ENCODE measurements around the gene G6PC3. TPM values are rescaled to one million over a fixed set of nuclear protein-coding genes. Genes with fewer than 3 reads are reported as not detected.
"Not testable (repeated sequence)": the region's sequence is repeated elsewhere in the genome, so short reads cannot be mapped to it uniquely, and the experiment has no call there.

G6PC3 gene
- polyA plus RNA-seq, 4 donors = 17.6 to 69.2 (median 39.3) TPM

DNA sequence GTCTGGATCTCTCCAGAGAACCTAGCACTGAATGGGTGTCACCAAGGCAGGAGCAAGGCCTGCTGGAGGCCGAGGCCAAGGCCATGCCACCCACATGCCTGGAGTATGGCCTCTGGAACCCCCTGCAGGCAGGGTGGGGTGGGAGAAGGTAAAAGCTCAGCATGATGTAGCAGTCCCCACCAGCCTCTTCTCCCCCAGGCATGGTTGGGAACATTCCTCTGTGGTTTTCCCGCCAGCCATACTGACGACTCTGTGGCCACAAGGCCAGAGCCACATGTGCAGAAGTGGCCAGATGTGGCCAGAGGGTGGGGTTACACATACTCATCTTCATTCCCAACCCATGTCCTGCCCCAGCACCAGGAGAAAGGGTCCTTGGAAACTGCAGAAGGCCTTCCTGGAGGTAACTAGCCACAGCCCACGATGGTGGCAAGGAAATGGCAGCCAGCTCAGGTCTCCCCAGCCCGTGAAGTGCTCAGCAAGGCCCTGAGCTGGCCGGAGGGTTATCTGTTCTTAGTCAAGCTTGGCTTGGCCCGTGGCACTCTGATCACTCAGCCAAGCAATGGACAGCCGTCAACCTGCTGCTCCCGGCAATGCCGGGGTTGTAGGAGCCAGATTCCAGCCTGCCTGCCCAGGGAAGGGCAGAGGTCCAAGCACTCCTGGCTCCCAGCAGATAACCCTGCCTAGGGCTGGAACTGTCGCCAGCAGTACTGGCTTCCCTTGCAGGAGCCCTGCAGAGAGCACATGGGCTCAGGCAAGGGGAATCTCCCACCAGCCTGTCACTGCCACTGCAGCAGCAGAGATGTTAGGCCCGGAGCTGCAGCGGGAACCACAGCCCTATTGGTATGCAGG, 26.8 kb downstream of the G6PC3 start:
- Histone ChIP-seq H3K36me3 (ENCODE audit: control insufficient read depth in 3 of 3, insufficient read depth in 2 of 3, low read depth in 1 of 3, low read length in 3 of 3) (peaks cover 2 to 55% (median 2%) of the 10 kb centered on the region in 3 donors), H3K9me3 (ENCODE audit: control insufficient read depth in 2 of 2, insufficient read depth in 1 of 2, low read depth in 1 of 2, low read length in 1 of 2) (no peaks in the 10 kb centered on the region), H3K27me3 (ENCODE audit: control insufficient read depth in 3 of 3, insufficient read depth in 3 of 3, low read length in 3 of 3) (no peaks in the 10 kb centered on the region), H3K4me3 (ENCODE audit: low read depth in 1 of 3, low read length in 3 of 3) (no peak overlapping the region), H3K4me1 (ENCODE audit: control insufficient read depth in 3 of 3, insufficient read depth in 2 of 3, low read depth in 1 of 3, low read length in 2 of 3) (peaks cover 0 to 33% (median 0%) of the 10 kb centered on the region in 3 donors), H3K27ac (ENCODE audit: low read depth in 1 of 3, low read length in 2 of 3) (peak overlapping the region in 2 of 3 donors; percentile 61 to 92)
- DNase-seq = no peak
- FAIRE-seq = no peak
- WGBS, 3 donors = 67 to 72% (median 70%) methylated on average over 12 to 13 of the region's 13 CpGs

DNA sequence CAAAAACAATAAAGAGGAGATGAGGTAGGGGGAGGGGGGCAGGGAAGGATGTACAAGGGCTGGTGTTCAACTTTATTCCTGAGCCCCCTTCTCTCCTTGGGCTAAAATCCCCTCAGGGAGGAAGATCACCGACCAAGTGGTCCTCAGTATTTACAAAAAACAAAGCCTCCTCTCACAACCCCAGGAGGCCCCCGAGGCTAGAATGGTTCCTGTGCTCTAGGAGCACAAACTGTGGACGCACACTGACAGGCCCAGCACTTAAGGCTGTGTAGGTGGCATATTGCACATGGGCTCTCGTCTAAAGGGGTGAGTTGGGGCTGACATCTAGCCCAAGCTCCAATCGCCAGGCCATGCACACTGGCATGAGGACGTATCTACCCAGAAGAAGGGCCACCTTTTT, 31.3 kb downstream of the G6PC3 start:
- not testable (repeated sequence) for FAIRE-seq; H3K27ac ChIP-seq (ENCODE audit: low read depth in 1 of 3, low read length in 2 of 3); H3K27me3 ChIP-seq (ENCODE audit: control insufficient read depth in 3 of 3, insufficient read depth in 3 of 3, low read length in 3 of 3); DNase-seq; H3K9me3 ChIP-seq (ENCODE audit: control insufficient read depth in 2 of 2, insufficient read depth in 1 of 2, low read depth in 1 of 2, low read length in 1 of 2); H3K4me3 ChIP-seq (ENCODE audit: low read depth in 1 of 3, low read length in 3 of 3)
- Histone ChIP-seq H3K4me1 (ENCODE audit: control insufficient read depth in 3 of 3, insufficient read depth in 2 of 3, low read depth in 1 of 3, low read length in 2 of 3) (peaks cover 0 to 11% (median 0%) of the 10 kb centered on the region in 3 donors), H3K36me3 (ENCODE audit: control insufficient read depth in 3 of 3, insufficient read depth in 2 of 3, low read depth in 1 of 3, low read length in 3 of 3) (peaks cover 0 to 68% (median 0%) of the 10 kb centered on the region in 3 donors)
- 83 to 86% (median 85%) methylated on average over 4 to 6 of the region's 6 CpGs for WGBS, 3 donors

DNA sequence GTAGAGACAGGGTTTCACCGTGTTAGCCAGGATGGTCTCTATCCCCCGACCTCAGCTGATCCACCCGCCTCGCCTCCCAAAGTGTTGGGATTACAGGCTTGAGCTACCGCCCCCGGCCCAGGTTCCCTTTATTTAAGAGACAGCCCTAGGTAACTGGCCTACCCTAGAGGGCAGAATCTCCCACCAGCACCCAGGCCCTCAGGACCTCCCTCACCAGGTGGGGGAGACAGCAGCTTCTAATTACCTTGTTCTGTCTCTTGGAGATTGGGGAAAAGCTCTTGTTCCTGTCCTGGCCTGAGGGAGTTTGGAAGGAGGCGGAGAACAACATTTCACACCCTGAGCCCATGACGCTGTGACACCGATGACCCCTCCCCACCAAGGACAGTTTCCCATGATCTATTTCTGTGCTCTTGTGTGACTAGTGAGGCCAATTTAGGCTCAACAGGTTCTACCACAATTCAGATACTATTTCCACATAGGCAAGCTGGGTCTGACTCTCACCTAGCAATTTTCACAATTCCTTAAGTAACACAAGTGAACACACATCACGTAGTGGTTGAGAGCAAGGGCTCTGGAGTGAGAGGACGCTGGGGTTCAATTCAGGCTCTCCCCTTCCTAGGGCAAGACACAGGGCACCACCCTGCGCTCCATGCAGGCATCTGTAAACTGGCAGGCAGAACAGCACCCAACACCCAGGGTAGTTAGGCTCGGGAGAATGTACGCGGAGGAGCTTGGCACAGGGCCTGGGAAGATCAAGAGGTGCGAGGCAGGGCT, 32.5 kb downstream of the G6PC3 start:
- Histone ChIP-seq H3K27ac (ENCODE audit: low read depth in 1 of 3, low read length in 2 of 3) (no peak overlapping the region), H3K4me3 (ENCODE audit: low read depth in 1 of 3, low read length in 3 of 3) (no peak overlapping the region), H3K36me3 (ENCODE audit: control insufficient read depth in 3 of 3, insufficient read depth in 2 of 3, low read depth in 1 of 3, low read length in 3 of 3) (peaks cover 0 to 64% (median 0%) of the 10 kb centered on the region in 3 donors), H3K27me3 (ENCODE audit: control insufficient read depth in 3 of 3, insufficient read depth in 3 of 3, low read length in 3 of 3) (no peaks in the 10 kb centered on the region), H3K9me3 (ENCODE audit: control insufficient read depth in 2 of 2, insufficient read depth in 1 of 2, low read depth in 1 of 2, low read length in 1 of 2) (no peaks in the 10 kb centered on the region), H3K4me1 (ENCODE audit: control insufficient read depth in 3 of 3, insufficient read depth in 2 of 3, low read depth in 1 of 3, low read length in 2 of 3) (peaks cover 0 to 6% (median 0%) of the 10 kb centered on the region in 3 donors)
- DNase-seq (no peak), FAIRE-seq (no peak)
- 86 to 91% (median 90%) methylated on average over 16 of the region's 16 CpGs for WGBS, 3 donors

DNA sequence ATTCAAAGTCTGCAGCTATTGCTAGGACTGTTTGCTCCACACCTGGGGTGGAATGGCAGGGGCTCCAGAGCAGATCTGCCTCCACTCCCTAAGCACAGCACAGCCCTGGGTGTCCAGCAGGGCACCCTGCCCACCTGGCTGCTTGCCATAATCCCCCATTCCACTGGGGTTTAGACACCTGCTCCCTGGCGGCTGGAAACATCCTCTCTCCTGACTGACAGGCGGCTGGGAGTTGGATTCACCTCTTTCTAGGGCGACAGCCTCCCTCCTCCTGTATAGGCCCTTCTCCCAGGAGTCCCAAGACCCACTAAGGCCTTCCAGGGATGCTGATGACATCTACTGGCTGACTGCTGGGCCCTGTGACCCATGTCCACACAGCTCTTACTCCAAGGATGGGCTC, 34.9 kb downstream of the G6PC3 start:
- Histone ChIP-seq H3K4me1 (ENCODE audit: control insufficient read depth in 3 of 3, insufficient read depth in 2 of 3, low read depth in 1 of 3, low read length in 2 of 3) (peaks cover 0 to 29% (median 0%) of the 10 kb centered on the region in 3 donors), H3K36me3 (ENCODE audit: control insufficient read depth in 3 of 3, insufficient read depth in 2 of 3, low read depth in 1 of 3, low read length in 3 of 3) (peaks cover 0 to 72% (median 0%) of the 10 kb centered on the region in 3 donors), H3K9me3 (ENCODE audit: control insufficient read depth in 2 of 2, insufficient read depth in 1 of 2, low read depth in 1 of 2, low read length in 1 of 2) (no peaks in the 10 kb centered on the region), H3K4me3 (ENCODE audit: low read depth in 1 of 3, low read length in 3 of 3) (no peak overlapping the region), H3K27me3 (ENCODE audit: control insufficient read depth in 3 of 3, insufficient read depth in 3 of 3, low read length in 3 of 3) (no peaks in the 10 kb centered on the region), H3K27ac (ENCODE audit: low read depth in 1 of 3, low read length in 2 of 3) (no peak overlapping the region)
- DNase-seq (no peak), FAIRE-seq (no peak)
- 78 to 92% (median 84%) methylated on average over 3 of the region's 3 CpGs for WGBS, 3 donors

DNA sequence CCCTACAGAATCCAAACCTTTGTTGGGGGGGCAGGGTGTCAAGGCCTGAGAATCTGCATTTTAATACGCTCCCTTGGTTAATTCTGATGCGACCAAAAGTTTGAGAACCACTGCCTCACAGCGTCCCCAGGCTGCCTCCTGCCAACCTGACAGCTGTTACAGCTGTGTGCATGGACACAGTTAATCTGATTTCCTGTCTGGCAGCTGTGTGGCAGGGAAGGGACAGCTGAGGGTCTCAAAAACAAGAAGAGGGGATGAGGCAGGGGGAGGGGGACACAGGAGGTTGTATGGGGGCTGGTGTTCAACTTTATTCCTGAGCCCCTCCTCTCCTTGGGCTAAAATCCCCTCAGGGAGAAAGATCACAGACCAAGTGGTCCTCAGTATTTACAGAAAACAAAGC, 35.4 kb downstream of the G6PC3 start:
- no peaks in the 10 kb centered on the region for H3K9me3 ChIP-seq (ENCODE audit: control insufficient read depth in 2 of 2, insufficient read depth in 1 of 2, low read depth in 1 of 2, low read length in 1 of 2)
- H3K4me3 ChIP-seq (ENCODE audit: low read depth in 1 of 3, low read length in 3 of 3) = no peak overlapping the region
- peaks cover under 1 to 33% (median 2%) of the 10 kb centered on the region in 3 donors for H3K4me1 ChIP-seq (ENCODE audit: control insufficient read depth in 3 of 3, insufficient read depth in 2 of 3, low read depth in 1 of 3, low read length in 2 of 3)
- H3K27ac ChIP-seq (ENCODE audit: low read depth in 1 of 3, low read length in 2 of 3) = no peak overlapping the region
- DNase-seq (no peak), FAIRE-seq (no peak)
- 53 to 60% (median 57%) methylated on average over 3 of the region's 3 CpGs for WGBS, 3 donors
- no peaks in the 10 kb centered on the region for H3K27me3 ChIP-seq (ENCODE audit: control insufficient read depth in 3 of 3, insufficient read depth in 3 of 3, low read length in 3 of 3)
- peaks cover 0 to 76% (median 0%) of the 10 kb centered on the region in 3 donors for H3K36me3 ChIP-seq (ENCODE audit: control insufficient read depth in 3 of 3, insufficient read depth in 2 of 3, low read depth in 1 of 3, low read length in 3 of 3)

DNA sequence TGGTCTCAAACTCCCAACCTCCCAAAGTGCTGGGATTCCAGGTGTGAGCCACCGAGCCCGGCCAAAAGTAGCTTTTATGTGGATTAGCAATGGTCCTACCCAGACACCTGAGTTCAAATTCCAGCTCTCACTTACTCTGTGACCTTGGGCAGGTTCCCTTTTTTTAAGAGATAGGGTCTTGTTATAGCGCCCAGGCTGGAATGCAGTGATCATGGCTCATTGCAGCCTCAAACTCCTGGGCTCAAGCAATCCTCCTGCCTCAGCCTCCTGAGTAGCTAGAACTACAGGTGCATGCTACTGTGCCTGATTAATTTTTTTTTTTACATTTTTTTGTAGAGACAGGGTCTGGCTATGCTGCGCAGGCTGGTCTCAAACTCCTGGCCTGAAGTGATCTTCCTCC, 36.3 kb downstream of the G6PC3 start:
- no peaks in the 10 kb centered on the region for H3K9me3 ChIP-seq (ENCODE audit: control insufficient read depth in 2 of 2, insufficient read depth in 1 of 2, low read depth in 1 of 2, low read length in 1 of 2)
- H3K27ac ChIP-seq (ENCODE audit: low read depth in 1 of 3, low read length in 2 of 3) = no peak overlapping the region
- WGBS, 3 donors = 82 to 87% (median 86%) methylated on average over 4 of the region's 4 CpGs
- H3K27me3 ChIP-seq (ENCODE audit: control insufficient read depth in 3 of 3, insufficient read depth in 3 of 3, low read length in 3 of 3) = no peaks in the 10 kb centered on the region
- FAIRE-seq = no peak
- H3K4me3 ChIP-seq (ENCODE audit: low read depth in 1 of 3, low read length in 3 of 3) = no peak overlapping the region
- H3K4me1 ChIP-seq (ENCODE audit: control insufficient read depth in 3 of 3, insufficient read depth in 2 of 3, low read depth in 1 of 3, low read length in 2 of 3) = peaks cover 2 to 41% (median 6%) of the 10 kb centered on the region in 3 donors
- peaks cover 0 to 75% (median 0%) of the 10 kb centered on the region in 3 donors for H3K36me3 ChIP-seq (ENCODE audit: control insufficient read depth in 3 of 3, insufficient read depth in 2 of 3, low read depth in 1 of 3, low read length in 3 of 3)
- no peak for DNase-seq

DNA sequence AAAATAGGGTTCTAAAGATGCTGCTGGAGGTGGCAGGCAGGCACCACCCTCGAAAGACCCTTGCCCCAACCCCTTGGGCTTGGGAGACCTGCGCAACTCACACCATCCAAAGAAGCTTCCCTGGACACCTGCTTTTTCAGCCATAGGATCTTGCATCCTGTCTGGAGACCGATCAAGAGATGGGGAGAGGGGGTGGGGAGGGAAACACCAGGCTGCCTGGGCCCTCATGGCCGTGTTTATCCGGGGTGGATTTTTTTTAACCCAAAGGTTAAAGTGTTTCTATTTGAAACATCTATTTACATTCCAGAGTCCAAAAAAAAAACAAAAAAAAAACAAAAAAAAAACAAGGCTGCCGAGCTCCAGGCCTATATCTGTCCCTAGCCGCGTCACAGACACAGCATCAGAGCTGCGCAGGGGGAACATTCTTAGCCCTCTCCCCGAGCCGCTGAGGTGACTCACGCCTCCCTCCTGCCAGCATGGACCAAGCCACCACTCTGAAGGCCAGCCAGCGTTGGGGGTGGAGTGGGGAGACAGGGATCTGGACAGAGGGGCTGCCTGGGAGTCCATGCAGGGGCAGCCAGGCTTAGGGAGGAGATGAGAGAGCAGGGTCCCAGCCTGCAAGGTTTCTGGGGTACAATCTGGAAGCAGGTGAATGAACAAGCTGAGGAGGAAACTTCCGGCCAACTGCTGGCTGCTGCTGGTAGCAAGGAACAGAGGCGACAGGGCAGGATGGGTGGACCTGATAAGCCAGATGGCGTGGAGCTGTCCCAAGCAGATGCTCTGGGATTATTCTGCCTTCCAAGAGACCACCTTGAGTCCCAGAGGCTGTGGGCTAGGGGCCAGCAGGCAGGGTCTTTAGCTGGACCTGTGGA, 38.1 kb downstream of the G6PC3 start:
- no peak for FAIRE-seq
- peaks cover 2 to 51% (median 10%) of the 10 kb centered on the region in 3 donors for H3K4me1 ChIP-seq (ENCODE audit: control insufficient read depth in 3 of 3, insufficient read depth in 2 of 3, low read depth in 1 of 3, low read length in 2 of 3)
- H3K9me3 ChIP-seq (ENCODE audit: control insufficient read depth in 2 of 2, insufficient read depth in 1 of 2, low read depth in 1 of 2, low read length in 1 of 2) = no peaks in the 10 kb centered on the region
- DNase-seq = peak in 1 of 2 donors; percentile 62
- H3K4me3 ChIP-seq (ENCODE audit: low read depth in 1 of 3, low read length in 3 of 3) = no peak overlapping the region
- H3K27me3 ChIP-seq (ENCODE audit: control insufficient read depth in 3 of 3, insufficient read depth in 3 of 3, low read length in 3 of 3) = no peaks in the 10 kb centered on the region
- H3K27ac ChIP-seq (ENCODE audit: low read depth in 1 of 3, low read length in 2 of 3) = peak overlapping the region in 2 of 3 donors; percentile 69 to 77
- peaks cover 0 to 83% (median 0%) of the 10 kb centered on the region in 3 donors for H3K36me3 ChIP-seq (ENCODE audit: control insufficient read depth in 3 of 3, insufficient read depth in 2 of 3, low read depth in 1 of 3, low read length in 3 of 3)
- WGBS, 3 donors = 42 to 45% (median 43%) methylated on average over 16 of the region's 16 CpGs

DNA sequence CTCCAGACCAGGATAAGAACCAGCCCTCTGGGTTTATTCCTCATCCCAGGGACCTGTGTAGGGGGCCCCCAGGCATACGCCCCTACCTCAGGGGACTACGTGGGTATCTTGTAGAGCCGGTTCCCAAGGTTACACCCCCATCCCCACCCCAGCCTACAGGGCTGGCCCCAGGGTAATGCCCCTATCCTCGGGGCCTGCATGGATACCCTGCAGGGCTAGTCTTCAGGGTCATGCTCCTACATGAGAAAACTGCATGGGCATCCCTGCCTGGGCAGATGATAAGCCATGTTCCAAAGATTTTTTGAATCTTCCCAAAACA, 38.7 kb downstream of the G6PC3 start:
- Histone ChIP-seq H3K9me3 (ENCODE audit: control insufficient read depth in 2 of 2, insufficient read depth in 1 of 2, low read depth in 1 of 2, low read length in 1 of 2) (no peaks in the 10 kb centered on the region), H3K4me3 (ENCODE audit: low read depth in 1 of 3, low read length in 3 of 3) (no peak overlapping the region), H3K27me3 (ENCODE audit: control insufficient read depth in 3 of 3, insufficient read depth in 3 of 3, low read length in 3 of 3) (no peaks in the 10 kb centered on the region), H3K36me3 (ENCODE audit: control insufficient read depth in 3 of 3, insufficient read depth in 2 of 3, low read depth in 1 of 3, low read length in 3 of 3) (peaks cover 0 to 85% (median 0%) of the 10 kb centered on the region in 3 donors), H3K4me1 (ENCODE audit: control insufficient read depth in 3 of 3, insufficient read depth in 2 of 3, low read depth in 1 of 3, low read length in 2 of 3) (peaks cover 2 to 51% (median 10%) of the 10 kb centered on the region in 3 donors), H3K27ac (ENCODE audit: low read depth in 1 of 3, low read length in 2 of 3) (peak overlapping the region in 2 of 3 donors; percentile 69 to 77)
- FAIRE-seq (no peak), DNase-seq (no peak)
- 29 to 57% (median 48%) methylated on average over 4 of the region's 4 CpGs for whole genome bisulfite sequencing, 3 donors

Measured in small intestine (tissue), 7 donors.